H1 (cell line): ENCODE measurements around the gene VAPA. TPM values are rescaled to one million over a fixed set of nuclear protein-coding genes. Genes with fewer than 3 reads are reported as not detected.

Experiments
- CTCF ChIA-PET: fragments of 300-600 bp; sonication (Branson Sonifier 250); formaldehyde crosslinking; loops from one replicate; lab custom pipeline; 2021; ENCODE audit not compliant: partially characterized antibody; lab: Charles Lee
- POLR2A ChIA-PET: fragments of 300-600 bp; sonication (Branson Sonifier 250); formaldehyde crosslinking; loops from one replicate; lab custom pipeline; 2021; ENCODE audit warnings: inconsistent platforms; ENCODE audit not compliant: partially characterized antibody; lab: Charles Lee
- DNase-seq, 2 experiments: peaks; one replicate each; pipeline versions ENCODE4 v3.0.0 to v3.0.0-alpha.2; 2010 to 2022; ENCODE audit warnings: low spot score in 2 of 2, low read depth in 1 of 2, mixed read lengths in 1 of 2
- FAIRE-seq: peaks from 2 replicates; lab custom pipeline; 2011; peaks lifted over from hg19 to GRCh38; lab: Jason Lieb, UNC
- H2AFZ ChIP-seq: 2 replicates; pipeline ENCODE4 v1.8.1; 2012; ENCODE audit warnings: low read length, inconsistent platforms
- H2AK5ac ChIP-seq: 2 replicates; pipeline ENCODE4 v1.6.1; 2013; ENCODE audit warnings: low read depth, low read length
- H2BK120ac ChIP-seq: replicated peaks from 2 replicates; pipeline ENCODE3; 2013; ENCODE audit warnings: low read depth, low read length, inconsistent platforms
- H2BK12ac ChIP-seq: 2 replicates; pipeline ENCODE4 v1.6.1; 2013; ENCODE audit warnings: low read depth, low read length
- H2BK15ac ChIP-seq: 2 replicates; pipeline ENCODE4 v1.6.1; 2013; ENCODE audit warnings: low read length
- H2BK20ac ChIP-seq: 2 replicates; pipeline ENCODE4 v1.6.1; 2013; ENCODE audit warnings: low read length
- H2BK5ac ChIP-seq: 2 replicates; pipeline ENCODE4 v1.6.1; 2013; ENCODE audit warnings: low read depth, low read length
- H3K14ac ChIP-seq: 2 replicates; pipeline ENCODE4 v1.6.1; 2013; ENCODE audit warnings: inconsistent platforms; ENCODE audit not compliant: insufficient read length
- H3K18ac ChIP-seq: 2 replicates; pipeline ENCODE4 v1.6.1; 2013; ENCODE audit warnings: low read length; ENCODE audit errors: extremely low read depth
- H3K23ac ChIP-seq: 2 replicates; pipeline ENCODE4 v1.6.1; 2013; ENCODE audit warnings: inconsistent platforms; ENCODE audit not compliant: insufficient read length
- H3K23me2 ChIP-seq: 2 replicates; pipeline ENCODE4 v1.6.1; 2013; ENCODE audit warnings: low read depth, low read length
- H3K27ac ChIP-seq: 2 replicates; pipeline ENCODE4 v1.6.1; 2011; ENCODE audit warnings: low read depth, low read length, inconsistent platforms
- H3K27me3 ChIP-seq, 4 experiments: replicated peaks in 1 of 4; 1 replicate in 1 of 4; 2 replicates in 3 of 4; pipeline versions ENCODE4 v1.6.1 to v1.8.1; 2011 to 2013; ENCODE audit warnings: low read length in 3 of 4, mild to moderate bottlenecking in 3 of 4, inconsistent platforms in 2 of 4, mixed read lengths in 2 of 4, moderate library complexity in 1 of 4; ENCODE audit not compliant: control insufficient read depth in 3 of 4, insufficient read depth in 3 of 4; ENCODE audit errors: extremely low read depth in 1 of 4
- H3K36me3 ChIP-seq, 4 experiments: 2 replicates each; pipeline versions ENCODE4 v1.6.1 to v1.8.1; 2011 to 2013; ENCODE audit warnings: mild to moderate bottlenecking in 4 of 4, low read length in 3 of 4, moderate library complexity in 2 of 4, control low read depth in 1 of 4, inconsistent platforms in 1 of 4; ENCODE audit not compliant: insufficient read depth in 4 of 4, control insufficient read depth in 2 of 4
- H3K4ac ChIP-seq: replicated peaks from 2 replicates; pipeline ENCODE3; 2013; ENCODE audit warnings: low read length, low read depth, mixed read lengths, inconsistent platforms; ENCODE audit not compliant: insufficient read length
- H3K4me1 ChIP-seq, 4 experiments: replicated peaks in 1 of 4; 1 replicate in 1 of 4; 2 replicates in 3 of 4; pipeline versions ENCODE4 v1.6.1 to v1.8.1; 2011 to 2013; ENCODE audit warnings: low read length in 3 of 4, inconsistent platforms in 2 of 4, mixed read lengths in 1 of 4; ENCODE audit not compliant: insufficient read depth in 4 of 4, control insufficient read depth in 3 of 4
- H3K4me2 ChIP-seq, 2 experiments: 2 replicates each; pipeline versions ENCODE4 v1.6.1 to v1.8.1; 2011 to 2013; ENCODE audit warnings: low read depth in 2 of 2, low read length in 2 of 2, control low read depth in 1 of 2, inconsistent platforms in 1 of 2, mild to moderate bottlenecking in 1 of 2; ENCODE audit not compliant: insufficient read depth in 1 of 2
- H3K4me3 ChIP-seq, 4 experiments: fragments of 200-600, 300-600 bp in 1 of 4; sonication (generic), shearing (Covaris generic), sonication (Bioruptor Twin) in 1 of 4; 2 replicates each; pipeline versions ENCODE4 v1.5.1 to v1.8.1; 2011 to 2016; ENCODE audit warnings: low read length in 4 of 4, low read depth in 3 of 4, control low read depth in 2 of 4, inconsistent platforms in 2 of 4, mild to moderate bottlenecking in 2 of 4, mixed read lengths in 1 of 4, moderate library complexity in 1 of 4; ENCODE audit not compliant: insufficient read depth in 2 of 4; ENCODE audit errors: extremely low read depth in 1 of 4
- H3K56ac ChIP-seq: replicated peaks from 2 replicates; pipeline ENCODE3; 2013; ENCODE audit warnings: low read depth, mild to moderate bottlenecking, mixed read lengths, low read length, inconsistent platforms; ENCODE audit not compliant: insufficient read length
- H3K79me1 ChIP-seq: 2 replicates; pipeline ENCODE4 v1.6.1; 2013; ENCODE audit warnings: low read depth, low read length, control low read depth
- H3K79me2 ChIP-seq, 2 experiments: 2 replicates each; pipeline versions ENCODE4 v1.6.1 to v1.8.1; 2012 to 2013; ENCODE audit warnings: low read length in 2 of 2, mild to moderate bottlenecking in 2 of 2, inconsistent platforms in 1 of 2; ENCODE audit not compliant: insufficient read depth in 2 of 2, control insufficient read depth in 1 of 2
- H3K9ac ChIP-seq, 4 experiments: replicated peaks in 1 of 4; 1 replicate in 1 of 4; 2 replicates in 3 of 4; pipeline versions ENCODE4 v1.6.1 to v1.8.1; 2011 to 2013; ENCODE audit warnings: low read depth in 3 of 4, low read length in 3 of 4, control low read depth in 2 of 4, mild to moderate bottlenecking in 2 of 4, moderate library complexity in 2 of 4, inconsistent platforms in 1 of 4; ENCODE audit errors: extremely low read depth in 1 of 4
- H3K9me3 ChIP-seq, 2 experiments: 2 replicates each; pipeline versions ENCODE4 v1.6.1 to v1.8.1; 2012 to 2013; ENCODE audit warnings: mild to moderate bottlenecking in 2 of 2, moderate library complexity in 2 of 2, control low read depth in 1 of 2, inconsistent platforms in 1 of 2, low read depth in 1 of 2, low read length in 1 of 2, mixed read lengths in 1 of 2; ENCODE audit not compliant: insufficient read depth in 2 of 2
- H4K20me1 ChIP-seq, 2 experiments: replicated peaks in 1 of 2; 2 replicates each; pipeline versions ENCODE3 to v1.8.1; 2011 to 2013; ENCODE audit warnings: inconsistent platforms in 2 of 2, low read length in 2 of 2, mild to moderate bottlenecking in 1 of 2; ENCODE audit not compliant: insufficient read depth in 2 of 2, control insufficient read depth in 1 of 2
- H4K5ac ChIP-seq: 2 replicates; pipeline ENCODE4 v1.6.1; 2013; ENCODE audit warnings: low read length, low read depth, mixed read lengths, inconsistent platforms; ENCODE audit not compliant: insufficient read length
- H4K8ac ChIP-seq: 2 replicates; pipeline ENCODE4 v1.8.0; 2013; ENCODE audit warnings: mild to moderate bottlenecking, moderate library complexity, low read length, inconsistent platforms; ENCODE audit not compliant: insufficient read depth; ENCODE audit errors: extremely low read depth
- H4K91ac ChIP-seq: replicated peaks from 2 replicates; pipeline ENCODE3; 2013; ENCODE audit warnings: low read length, mixed read lengths, inconsistent platforms; ENCODE audit not compliant: insufficient read length
- BRCA1 ChIP-seq: IDR thresholded peaks from 2 replicates; pipeline ENCODE4 v1.6.1; 2012; ENCODE audit warnings: low read depth, low read length, improper control_type of control experiment
- CBX5 ChIP-seq: fragments of 300-800, 300-1000 bp; sonication (generic); IDR thresholded peaks from 2 replicates; pipeline ENCODE4 v1.7.1; 2016; ENCODE audit warnings: antibody characterized with exemption, low read length, low read depth
- HDAC2 ChIP-seq, 2 experiments: fragments of 300-600 bp in 1 of 2; sonication (generic) in 1 of 2; IDR thresholded peaks; 2 replicates each; pipeline ENCODE4 v1.6.1; 2011 to 2012; ENCODE audit warnings: low read depth in 2 of 2, low read length in 2 of 2, mild to moderate bottlenecking in 2 of 2, moderate library complexity in 2 of 2, borderline replicate concordance in 1 of 2, inconsistent platforms in 1 of 2
- JUN ChIP-seq: IDR thresholded peaks from 2 replicates; pipeline ENCODE4 v1.6.1; 2011; ENCODE audit warnings: low read depth, mild to moderate bottlenecking, improper control_type of control experiment, low read length
- JUND ChIP-seq: IDR thresholded peaks from 2 replicates; pipeline ENCODE4 v1.6.1; 2011; ENCODE audit warnings: mild to moderate bottlenecking, improper control_type of control experiment, low read length
- MAFK ChIP-seq: IDR thresholded peaks from 2 replicates; pipeline ENCODE4 v1.6.1; 2012; ENCODE audit warnings: low read depth, mild to moderate bottlenecking, improper control_type of control experiment, low read length
- PHF8 ChIP-seq: fragments of 200-600 bp; sonication (generic); conservative IDR thresholded peaks from 2 replicates; pipeline ENCODE4 v1.7.1; 2012; ENCODE audit warnings: low read depth, mild to moderate bottlenecking, inconsistent platforms, low read length, moderate library complexity
- RFX5 ChIP-seq: IDR thresholded peaks from 2 replicates; pipeline ENCODE4 v1.6.1; 2011; ENCODE audit warnings: low read depth, low read length, improper control_type of control experiment, borderline replicate concordance
- SUZ12 ChIP-seq: fragments of 200-600 bp; sonication (generic); IDR thresholded peaks from 2 replicates; pipeline ENCODE4 v1.6.1; 2012; ENCODE audit warnings: mild to moderate bottlenecking, inconsistent platforms, low read length, moderate library complexity, mixed read lengths
- TAF1 ChIP-seq: IDR thresholded peaks from 2 replicates; pipeline ENCODE4 v1.6.1; 2011; ENCODE audit warnings: mild to moderate bottlenecking, low read depth, low read length
- TBP ChIP-seq: IDR thresholded peaks from 2 replicates; pipeline ENCODE4 v1.6.1; 2011; ENCODE audit warnings: low read depth, low read length, improper control_type of control experiment
- TEAD4 ChIP-seq: IDR thresholded peaks from 2 replicates; pipeline ENCODE4 v1.6.1; 2012; ENCODE audit warnings: low read depth, low read length, inconsistent platforms, mixed read lengths
- WGBS, 2 experiments: shearing (Covaris generic) in 1 of 2; methylation state at CpG; one replicate each; pipeline versions ENCODE4 v1.1.6 to v1.1.7; 2013 to 2015; ENCODE audit warnings: low lambda C conversion rate in 2 of 2, mixed read lengths in 2 of 2, inconsistent platforms in 1 of 2, low coverage in 1 of 2, missing lambda C conversion rate in 1 of 2; ENCODE audit not compliant: insufficient replicate concordance in 2 of 2, insufficient coverage in 1 of 2, insufficient read length in 1 of 2; ENCODE audit errors: extremely low coverage in 1 of 2, missing lambda C conversion rate in 1 of 2; 5-methylcytosine and 5-hydroxymethylcytosine counted together
- polyA plus RNA-seq, 7 experiments: library from polyadenylated mRNA; depleted of rRNA in 3 of 7; stranded (reverse) in 5 of 7; unstranded in 2 of 7; fragments of >200 nt in 5 of 7; fragments of 200-250 nt in 2 of 7; gene quantifications; 1 replicate in 5 of 7; 2 replicates in 1 of 7; 4 replicates in 1 of 7; pipeline versions ENCODE4 v1.2.1 to v1.2.3, GENCODE V29; 2011 to 2013; ENCODE audit warnings: missing spikeins in 2 of 7, mixed read lengths in 2 of 7
- total RNA-seq: library from RNA; stranded (reverse); fragmentation: NEBNext Ultra II Directional; extraction: Animal tissue kit (Norgen Biotek cat#: 25700); gene quantifications from 2 replicates; pipeline ENCODE4 v1.2.1, GENCODE V29; 2021
- TF ChIP-seq, protein P1 (sequence below): IDR thresholded peaks from 2 replicates; pipeline ENCODE4 v1.6.1; 2012; ENCODE audit warnings: inconsistent platforms

VAPA gene
- total and polyA plus RNA-seq, 2 of the 8 experiments (the other 6 are each of a cell fraction or from before 2014, with no cell fraction given), result 79.7 to 130 TPM

DNA sequence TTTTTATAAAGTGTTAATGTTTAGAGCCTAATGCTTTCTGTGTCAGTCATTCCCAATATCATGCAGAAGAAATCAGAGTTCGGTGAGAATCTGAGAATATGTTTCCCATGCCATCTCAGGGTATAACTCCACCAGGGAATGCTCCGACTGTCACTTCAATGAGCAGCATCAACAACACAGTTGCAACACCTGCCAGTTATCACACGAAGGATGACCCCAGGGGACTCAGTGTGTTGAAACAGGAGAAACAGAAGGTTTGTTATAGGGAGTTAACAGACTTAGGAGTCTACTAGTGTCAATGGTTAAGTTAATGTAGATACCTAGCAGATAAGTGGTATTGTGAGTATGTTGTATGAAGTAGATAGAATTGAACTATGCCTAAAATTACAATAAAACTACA is 31.0 kb downstream of the VAPA start:
- Histone ChIP-seq H3K18ac (no peak overlapping the region), H4K20me1 (peaks cover 0 to 2% of the 10 kb centered on the region in 2 experiments), H4K5ac (no peak overlapping the region), H3K4me3 (no peak overlapping the region), H3K4ac (no peak overlapping the region), H2BK120ac (no peak overlapping the region), H2AK5ac (no peak overlapping the region), H3K14ac (no peak overlapping the region), H3K23ac (no peak overlapping the region), H4K91ac (no peak overlapping the region), H3K79me1 (no peaks in the 10 kb centered on the region), H3K4me2 (no peak overlapping the region), H2BK5ac (no peak overlapping the region), H2BK12ac (no peak overlapping the region), H3K36me3 (peaks cover 4 to 43% (median 12%) of the 10 kb centered on the region in 4 experiments; a peak in 6 of 8 replicates), H3K23me2 (no peaks in the 10 kb centered on the region), H2AFZ (no peak overlapping the region), H4K8ac (no peak overlapping the region), H3K79me2 (peaks cover 0 to 12% of the 10 kb centered on the region in 2 experiments; a peak in 1 of 4 replicates), H2BK20ac (no peak overlapping the region), H2BK15ac (no peak overlapping the region), H3K27me3 (no peaks in the 10 kb centered on the region), H3K9ac (no peak overlapping the region), H3K56ac (no peak overlapping the region), H3K4me1 (no peaks in the 10 kb centered on the region), H3K9me3 (no peaks in the 10 kb centered on the region), H3K27ac (no peak overlapping the region)
- ChIA-PET CTCF (no interaction called here), POLR2A (no interaction called here)
- 95% methylated on average over 3 of the region's 3 CpGs; no CpG with 5 or more reads in 1 of the 2 experiments for WGBS, 2 experiments
- FAIRE-seq (no peak), DNase-seq (no peak)
- TF ChIP-seq, protein P1, sequence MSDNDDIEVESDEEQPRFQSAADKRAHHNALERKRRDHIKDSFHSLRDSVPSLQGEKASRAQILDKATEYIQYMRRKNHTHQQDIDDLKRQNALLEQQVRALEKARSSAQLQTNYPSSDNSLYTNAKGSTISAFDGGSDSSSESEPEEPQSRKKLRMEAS, result no peak
- TF ChIP-seq TBP (no peak), JUND (no peak), SUZ12 (no peak), JUN (no peak), TAF1 (no peak), MAFK (no peak), TEAD4 (no peak), RFX5 (no peak), HDAC2 (IDR thresholded peaks at IDR 0.05; ENCODE audit: borderline replicate concordance in 1 of 2, low read depth in 2 of 2, low read length in 2 of 2) (no peak), PHF8 (no peak), BRCA1 (no peak), CBX5 (no peak)
